H1 (cell line): ENCODE data around the gene FYB2.

Source experiments
- BRCA1 ChIP-seq: IDR thresholded peaks from 2 replicates; pipeline ENCODE4 v1.6.1; 2012; ENCODE audit warnings: low read depth, low read length, improper control_type of control experiment
- CBX5 ChIP-seq: fragments of 300-800, 300-1000 bp; sonication (generic); IDR thresholded peaks from 2 replicates; pipeline ENCODE4 v1.7.1; 2016; ENCODE audit warnings: antibody characterized with exemption, low read length, low read depth
- CREB1 ChIP-seq: IDR thresholded peaks from 2 replicates; pipeline ENCODE4 v1.6.1; 2012; ENCODE audit warnings: inconsistent platforms
- EZH2 ChIP-seq: fragments of 200-600 bp; sonication (generic); IDR thresholded peaks from 2 replicates; pipeline ENCODE4 v1.7.1; 2012; ENCODE audit warnings: low read depth, mild to moderate bottlenecking, moderate library complexity, low read length, inconsistent platforms; ENCODE audit not compliant: severe bottlenecking
- POLR2A ChIP-seq, 2 experiments: IDR thresholded peaks; 1 replicate in 1 of 2; 2 replicates in 1 of 2; pipeline ENCODE4 v1.6.1; 2011; ENCODE audit warnings: low read depth in 2 of 2, low read length in 2 of 2, mild to moderate bottlenecking in 2 of 2; ENCODE audit errors: control extremely low read depth in 1 of 2
- POLR2AphosphoS5 ChIP-seq: IDR thresholded peaks from 2 replicates; pipeline ENCODE4 v1.6.1; 2011; ENCODE audit warnings: low read depth, low read length
- SIRT6 ChIP-seq: IDR thresholded peaks from one replicate; pipeline ENCODE4 v1.7.1; 2012; ENCODE audit warnings: low read length, inconsistent platforms
- SP1 ChIP-seq: IDR thresholded peaks from 2 replicates; pipeline ENCODE4 v1.6.1; 2011; ENCODE audit warnings: low read depth, low read length
- TBP ChIP-seq: IDR thresholded peaks from 2 replicates; pipeline ENCODE4 v1.6.1; 2011; ENCODE audit warnings: low read depth, low read length, improper control_type of control experiment
- YY1 ChIP-seq: IDR thresholded peaks from 2 replicates; pipeline ENCODE4 v1.6.1; 2011; ENCODE audit warnings: low read depth, mild to moderate bottlenecking, low read length
- TF ChIP-seq, protein P1 (sequence below), 3 experiments: IDR thresholded peaks; 1 replicate in 2 of 3; 2 replicates in 1 of 3; pipeline versions ENCODE4 v1.5.1 to v1.6.1; 2011; ENCODE audit warnings: low read length in 3 of 3, mild to moderate bottlenecking in 3 of 3, inconsistent platforms in 2 of 3, low read depth in 1 of 3, moderate library complexity in 1 of 3; ENCODE audit not compliant: insufficient read depth in 1 of 3; ENCODE audit errors: control extremely low read depth in 1 of 3
- TF ChIP-seq, protein P2 (sequence below): IDR thresholded peaks from 2 replicates; pipeline ENCODE4 v1.6.1; 2012; ENCODE audit warnings: inconsistent platforms
- TF ChIP-seq, protein P3 (sequence below): IDR thresholded peaks from 2 replicates; pipeline ENCODE4 v1.6.1; 2011; ENCODE audit warnings: low read length, improper control_type of control experiment

DNA sequence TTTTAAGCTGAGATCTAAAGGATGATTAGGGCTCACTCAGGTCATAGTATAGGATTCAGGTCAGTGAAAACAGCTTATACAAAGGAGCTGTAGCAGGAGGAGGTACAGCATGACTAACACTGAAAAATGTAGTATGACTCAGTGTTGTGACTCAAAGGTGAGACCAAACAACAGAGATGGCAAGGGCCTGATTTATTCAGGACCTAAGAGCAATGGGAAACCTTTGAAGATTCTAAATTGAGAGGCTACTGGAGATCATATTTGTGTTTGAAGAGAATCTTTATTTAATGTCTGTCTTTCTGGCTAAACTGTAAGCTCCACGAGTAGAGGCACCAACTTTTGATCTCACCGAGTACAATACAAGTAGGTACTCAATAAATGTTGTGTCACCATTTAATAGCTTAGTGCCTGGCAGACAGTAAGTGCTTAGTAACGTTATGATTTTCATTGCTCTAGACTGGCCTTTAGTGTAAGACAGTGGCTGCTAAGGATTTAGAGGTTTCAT lies 130.6 kb downstream of the FYB2 start:
- TF ChIP-seq POLR2AphosphoS5 (no peak), TBP (no peak), SIRT6 (no peak), SP1 (no peak), POLR2A (IDR thresholded peaks at IDR 0.05; ENCODE audit: control extremely low read depth in 1 of 2, low read depth in 2 of 2, low read length in 2 of 2) (no peak), CREB1 (no peak), CBX5 (no peak), EZH2 (no peak), YY1 (no peak), BRCA1 (no peak)
- TF ChIP-seq, protein P1, sequence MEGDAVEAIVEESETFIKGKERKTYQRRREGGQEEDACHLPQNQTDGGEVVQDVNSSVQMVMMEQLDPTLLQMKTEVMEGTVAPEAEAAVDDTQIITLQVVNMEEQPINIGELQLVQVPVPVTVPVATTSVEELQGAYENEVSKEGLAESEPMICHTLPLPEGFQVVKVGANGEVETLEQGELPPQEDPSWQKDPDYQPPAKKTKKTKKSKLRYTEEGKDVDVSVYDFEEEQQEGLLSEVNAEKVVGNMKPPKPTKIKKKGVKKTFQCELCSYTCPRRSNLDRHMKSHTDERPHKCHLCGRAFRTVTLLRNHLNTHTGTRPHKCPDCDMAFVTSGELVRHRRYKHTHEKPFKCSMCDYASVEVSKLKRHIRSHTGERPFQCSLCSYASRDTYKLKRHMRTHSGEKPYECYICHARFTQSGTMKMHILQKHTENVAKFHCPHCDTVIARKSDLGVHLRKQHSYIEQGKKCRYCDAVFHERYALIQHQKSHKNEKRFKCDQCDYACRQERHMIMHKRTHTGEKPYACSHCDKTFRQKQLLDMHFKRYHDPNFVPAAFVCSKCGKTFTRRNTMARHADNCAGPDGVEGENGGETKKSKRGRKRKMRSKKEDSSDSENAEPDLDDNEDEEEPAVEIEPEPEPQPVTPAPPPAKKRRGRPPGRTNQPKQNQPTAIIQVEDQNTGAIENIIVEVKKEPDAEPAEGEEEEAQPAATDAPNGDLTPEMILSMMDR (IDR thresholded peaks at IDR 0.05; ENCODE audit: control extremely low read depth in 1 of 3, insufficient read depth in 1 of 3, low read depth in 1 of 3, low read length in 3 of 3), result no peak
- TF ChIP-seq, protein P2, sequence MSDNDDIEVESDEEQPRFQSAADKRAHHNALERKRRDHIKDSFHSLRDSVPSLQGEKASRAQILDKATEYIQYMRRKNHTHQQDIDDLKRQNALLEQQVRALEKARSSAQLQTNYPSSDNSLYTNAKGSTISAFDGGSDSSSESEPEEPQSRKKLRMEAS, result no peak
- TF ChIP-seq, protein P3, sequence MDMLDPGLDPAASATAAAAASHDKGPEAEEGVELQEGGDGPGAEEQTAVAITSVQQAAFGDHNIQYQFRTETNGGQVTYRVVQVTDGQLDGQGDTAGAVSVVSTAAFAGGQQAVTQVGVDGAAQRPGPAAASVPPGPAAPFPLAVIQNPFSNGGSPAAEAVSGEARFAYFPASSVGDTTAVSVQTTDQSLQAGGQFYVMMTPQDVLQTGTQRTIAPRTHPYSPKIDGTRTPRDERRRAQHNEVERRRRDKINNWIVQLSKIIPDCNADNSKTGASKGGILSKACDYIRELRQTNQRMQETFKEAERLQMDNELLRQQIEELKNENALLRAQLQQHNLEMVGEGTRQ, result no peak
